HEK293T (cell line): ENCODE results near the gene PAX7.

Experiments used
- ARNT ChIP-seq: fragments of 450-650 bp; IDR thresholded peaks from 2 replicates; pipeline ENCODE4 v1.6.1; 2017; ENCODE audit warnings: mild to moderate bottlenecking
- BHLHE40 ChIP-seq: fragments of 450-650 bp; IDR thresholded peaks from 2 replicates; pipeline ENCODE4 v1.6.1; 2016; ENCODE audit warnings: mild to moderate bottlenecking, moderate library complexity, borderline replicate concordance
- CTBP1 ChIP-seq: fragments of 450-650 bp; IDR thresholded peaks from 2 replicates; pipeline ENCODE4 v1.6.1; 2016; ENCODE audit warnings: borderline replicate concordance
- ELF4 ChIP-seq: fragments of 450-650 bp; IDR thresholded peaks from 2 replicates; pipeline ENCODE4 v1.6.1; 2017; ENCODE audit warnings: antibody characterized with exemption
- FOXA1 ChIP-seq: fragments of 450-650 bp; IDR thresholded peaks from 2 replicates; pipeline ENCODE4 v1.6.1; 2016; ENCODE audit warnings: mild to moderate bottlenecking
- FOXK2 ChIP-seq: fragments of 450-650 bp; IDR thresholded peaks from 2 replicates; pipeline ENCODE4 v1.6.1; 2016; ENCODE audit warnings: mild to moderate bottlenecking
- FOXM1 ChIP-seq: fragments of 450-650 bp; IDR thresholded peaks from 2 replicates; pipeline ENCODE4 v1.6.1; 2017; ENCODE audit warnings: mild to moderate bottlenecking, borderline replicate concordance
- HDGF ChIP-seq: fragments of 450-650 bp; IDR thresholded peaks from 2 replicates; pipeline ENCODE4 v1.6.1; 2017; ENCODE audit warnings: antibody characterized with exemption, borderline replicate concordance
- L3MBTL2 ChIP-seq: fragments of 450-650 bp; conservative IDR thresholded peaks from 2 replicates; pipeline ENCODE4 v1.6.1; 2016; ENCODE audit warnings: mild to moderate bottlenecking
- LEF1 ChIP-seq: fragments of 450-650 bp; IDR thresholded peaks from 2 replicates; pipeline ENCODE4 v1.6.1; 2017; ENCODE audit warnings: mild to moderate bottlenecking, borderline replicate concordance
- SP1 ChIP-seq: fragments of 450-650 bp; IDR thresholded peaks from 2 replicates; pipeline ENCODE4 v1.6.1; 2017
- SUZ12 ChIP-seq: fragments of 450-650 bp; IDR thresholded peaks from 2 replicates; pipeline ENCODE4 v1.6.1; 2016; ENCODE audit warnings: mild to moderate bottlenecking
- TARDBP ChIP-seq: fragments of 450-650 bp; IDR thresholded peaks from 2 replicates; pipeline ENCODE4 v1.6.1; 2016
- ZNF384 ChIP-seq: fragments of 450-650 bp; IDR thresholded peaks from 2 replicates; pipeline ENCODE4 v1.6.1; 2016

DNA sequence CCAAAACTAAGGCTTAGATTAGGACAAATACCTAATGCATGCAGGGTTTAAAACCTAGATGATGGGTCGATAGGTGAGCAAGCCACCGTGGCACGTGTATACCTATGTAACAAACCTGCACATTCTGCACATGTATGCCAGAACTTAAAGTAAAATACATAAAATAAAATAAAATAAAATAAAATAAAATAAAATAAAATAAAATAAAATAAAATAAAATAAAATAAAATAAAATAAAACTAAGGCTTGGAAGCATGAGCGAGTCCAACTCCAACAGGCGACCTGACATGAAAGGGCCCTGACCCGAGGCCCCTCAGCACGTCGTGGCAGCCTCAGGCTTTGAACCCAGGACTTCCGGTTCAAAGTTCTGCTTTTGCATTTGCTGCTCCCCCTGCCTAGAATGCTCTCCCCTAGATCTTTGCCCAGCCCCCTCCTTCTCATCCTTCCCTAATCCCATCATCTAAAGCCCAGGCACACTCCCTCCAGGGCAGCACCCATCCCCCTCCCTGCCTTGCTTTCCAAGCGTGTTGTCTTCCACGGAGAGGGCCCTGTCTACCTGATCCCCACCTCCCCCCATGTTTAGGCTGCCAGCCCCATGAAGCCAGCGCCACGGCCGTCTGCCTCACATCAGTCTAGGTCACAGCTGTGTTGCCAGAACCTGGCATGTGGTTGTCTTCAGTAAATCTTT is 164.5 kb downstream of the PAX7 start:
- TF ChIP-seq ZNF384 (no peak), SUZ12 (no peak), FOXA1 (no peak), BHLHE40 (no peak), SP1 (no peak), TARDBP (no peak), L3MBTL2 (no peak), HDGF (no peak), FOXK2 (no peak), FOXM1 (no peak), CTBP1 (no peak), ELF4 (no peak), ARNT (no peak), LEF1 (no peak)
